HG03103 (cell line): ENCODE data around the gene CDK17.
"Not testable (repeated sequence)": the region's sequence is repeated elsewhere in the genome, so short reads cannot be mapped to it uniquely, and the experiment has no call there.

Experiments used
- ATAC-seq: cut with Tn5 transposase; IDR thresholded peaks from one replicate; pipeline ENCODE4 v1.9.1; 2021; ENCODE audit warnings: low read depth; ENCODE audit not compliant: unreplicated experiment

The CDK17 gene

DNA sequence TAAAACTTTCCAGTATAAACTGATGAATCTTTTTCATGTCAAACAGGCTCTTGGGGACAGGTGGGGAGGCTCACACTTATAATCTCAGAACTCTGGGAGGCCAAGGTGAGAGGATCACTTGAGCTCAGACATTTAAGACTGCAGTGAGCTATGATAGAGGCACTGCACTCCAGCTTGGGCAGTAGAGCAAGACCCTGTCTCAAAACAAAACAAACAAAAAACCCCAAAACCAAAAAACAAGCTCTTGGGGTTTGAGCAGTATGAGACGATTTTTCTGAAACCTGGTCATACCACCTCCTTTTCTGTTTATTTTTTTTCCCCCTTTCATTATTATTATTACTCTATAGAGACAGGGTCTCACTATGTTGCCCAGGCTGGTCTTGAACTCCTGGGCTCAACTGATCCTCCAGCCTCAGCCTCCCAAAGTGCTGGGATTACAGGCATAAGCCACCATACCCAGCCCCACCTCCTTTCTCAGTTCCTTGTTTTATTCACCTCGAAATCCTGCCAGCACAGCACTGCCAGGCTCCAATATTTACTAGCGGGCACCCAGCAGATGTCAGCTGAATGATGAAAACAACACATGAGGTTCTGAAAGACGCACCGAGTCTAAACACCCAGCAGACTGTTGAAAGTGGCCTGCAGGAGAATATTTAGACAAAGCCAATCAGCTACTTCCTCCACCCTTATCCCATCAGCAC lies 19.5 kb upstream of the CDK17 start:
- ATAC-seq: no peak

DNA sequence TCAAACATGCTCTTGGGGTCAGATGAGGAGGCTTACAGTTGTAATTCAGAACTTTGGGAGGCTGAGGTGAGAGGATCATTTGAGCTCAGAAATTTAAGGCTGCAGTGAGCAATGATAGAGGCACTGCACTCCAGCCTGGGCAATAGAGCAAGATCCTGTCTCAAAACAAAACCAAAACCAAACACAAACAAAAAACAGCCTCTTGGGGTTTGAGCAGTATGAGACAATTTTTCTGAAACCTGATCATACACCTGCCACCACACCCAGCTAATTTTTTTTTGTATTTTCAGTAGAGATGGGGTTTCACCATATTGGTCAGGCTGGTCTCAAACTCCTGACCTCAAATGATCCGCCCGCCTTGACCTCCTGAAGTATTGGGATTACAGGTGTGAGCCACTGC lies 17.4 kb upstream of the CDK17 start:
- peak; percentile 49 for ATAC-seq

DNA sequence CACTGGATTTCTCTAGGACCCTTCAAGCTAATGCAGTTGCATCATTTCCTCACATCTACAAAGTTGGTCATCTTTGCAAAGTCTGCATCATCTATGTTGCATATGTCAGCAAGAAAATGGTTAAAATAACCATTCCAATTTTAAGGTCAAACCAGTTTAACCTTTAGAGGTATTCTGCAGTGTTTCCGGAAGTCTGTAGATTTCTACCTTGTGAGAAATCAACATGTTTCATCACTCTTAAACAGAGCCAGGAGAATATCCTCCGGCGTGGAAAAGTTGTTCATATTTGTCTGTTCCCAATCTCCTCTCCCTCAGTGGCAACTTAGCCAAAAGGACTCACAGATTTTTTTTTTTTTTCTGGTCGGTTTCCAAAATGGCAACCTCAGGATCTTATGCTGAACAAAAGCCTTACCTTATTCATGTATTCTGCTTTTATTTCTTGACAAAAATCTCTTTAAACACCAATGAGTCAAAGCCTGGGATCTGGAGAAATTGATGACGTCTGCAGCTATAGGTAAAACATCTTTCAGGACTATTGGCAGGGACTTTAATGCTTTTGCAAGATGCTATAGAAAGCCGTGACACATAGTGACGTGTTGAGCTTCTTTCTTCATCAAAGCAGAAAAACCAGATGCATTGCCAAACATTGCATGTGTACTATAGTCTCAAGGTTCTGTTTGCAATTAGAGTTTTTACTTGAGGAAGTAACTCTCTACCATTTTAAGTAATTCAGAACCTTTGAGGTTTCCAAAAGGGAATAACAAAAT lies 16.0 kb upstream of the CDK17 start:
- no peak for ATAC-seq

DNA sequence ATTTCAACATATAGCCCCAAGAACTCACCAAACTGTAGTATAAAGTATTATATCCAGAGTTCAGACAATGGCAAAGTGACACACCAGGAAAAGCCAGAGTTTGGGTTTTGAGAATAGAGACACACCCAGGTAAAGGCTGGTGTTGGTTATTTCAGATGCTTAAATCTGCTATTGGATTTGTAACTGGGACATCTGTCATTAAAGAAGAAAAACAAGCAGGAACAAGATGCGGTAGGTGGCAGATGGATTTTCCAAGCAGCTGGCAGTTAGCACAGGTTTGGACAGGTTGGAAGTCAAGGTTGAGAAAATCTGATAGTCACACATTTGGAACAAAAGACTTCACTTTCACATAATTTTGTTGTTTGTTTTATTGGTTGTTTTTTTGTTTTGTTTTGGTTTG lies 14.4 kb upstream of the CDK17 start:
- ATAC-seq: no peak

DNA sequence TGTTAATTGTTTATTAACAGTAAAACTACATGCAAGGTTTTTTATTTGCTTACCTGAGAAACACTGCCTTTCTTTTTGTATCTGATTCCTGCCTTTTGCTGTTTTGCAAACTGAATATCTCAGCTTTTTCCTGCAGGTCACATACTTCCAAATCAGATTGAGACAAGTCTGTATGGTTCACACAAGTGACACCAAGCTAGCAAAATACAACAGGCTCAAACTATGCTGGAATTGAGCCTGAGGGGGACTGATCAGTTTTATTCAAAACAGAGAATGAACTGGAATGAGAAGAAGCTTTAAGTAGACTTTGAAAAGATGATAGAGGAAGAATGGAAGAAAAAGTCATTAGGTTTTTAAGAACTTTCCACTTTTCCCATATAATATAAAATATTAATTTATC lies 12.2 kb upstream of the CDK17 start:
- no peak for ATAC-seq

DNA sequence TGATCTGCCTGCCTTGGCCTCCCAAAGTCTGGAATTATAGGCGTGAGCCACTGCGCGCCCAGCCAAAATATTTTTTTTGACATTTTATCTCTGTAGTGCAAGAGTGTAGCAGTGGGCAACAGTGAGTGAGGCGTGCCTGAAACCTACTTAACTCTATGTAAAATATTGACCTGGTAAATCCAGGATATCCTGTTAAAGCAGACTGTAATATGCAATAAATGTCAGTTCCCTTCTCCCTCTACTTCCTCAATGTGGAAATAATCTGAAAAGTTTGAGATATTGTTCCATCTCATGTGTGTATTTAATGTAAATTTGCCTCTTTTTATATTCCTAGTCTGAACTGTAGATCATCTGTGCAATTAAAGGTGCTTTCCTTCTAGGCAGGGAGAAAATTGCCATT lies 9.5 kb upstream of the CDK17 start:
- ATAC-seq: no peak

DNA sequence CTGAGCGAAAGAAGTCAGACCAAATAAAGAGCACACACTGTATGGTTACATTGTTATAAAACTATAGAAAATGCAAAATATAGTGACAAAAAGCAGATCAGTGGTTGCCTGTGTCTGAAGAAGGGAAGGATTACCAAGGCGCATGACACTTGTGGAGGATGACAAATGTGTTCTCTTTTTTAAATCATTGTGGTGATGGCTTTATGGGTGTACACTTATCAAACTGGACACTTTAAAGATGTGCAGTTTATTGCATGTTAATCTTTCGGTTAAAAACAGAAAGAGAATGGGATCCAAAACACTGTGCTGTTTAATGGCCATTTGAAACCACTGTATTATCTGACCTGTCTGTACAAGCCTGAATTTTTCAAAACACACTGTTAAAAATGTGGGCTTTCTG lies 8.8 kb upstream of the CDK17 start:
- ATAC-seq: no peak

DNA sequence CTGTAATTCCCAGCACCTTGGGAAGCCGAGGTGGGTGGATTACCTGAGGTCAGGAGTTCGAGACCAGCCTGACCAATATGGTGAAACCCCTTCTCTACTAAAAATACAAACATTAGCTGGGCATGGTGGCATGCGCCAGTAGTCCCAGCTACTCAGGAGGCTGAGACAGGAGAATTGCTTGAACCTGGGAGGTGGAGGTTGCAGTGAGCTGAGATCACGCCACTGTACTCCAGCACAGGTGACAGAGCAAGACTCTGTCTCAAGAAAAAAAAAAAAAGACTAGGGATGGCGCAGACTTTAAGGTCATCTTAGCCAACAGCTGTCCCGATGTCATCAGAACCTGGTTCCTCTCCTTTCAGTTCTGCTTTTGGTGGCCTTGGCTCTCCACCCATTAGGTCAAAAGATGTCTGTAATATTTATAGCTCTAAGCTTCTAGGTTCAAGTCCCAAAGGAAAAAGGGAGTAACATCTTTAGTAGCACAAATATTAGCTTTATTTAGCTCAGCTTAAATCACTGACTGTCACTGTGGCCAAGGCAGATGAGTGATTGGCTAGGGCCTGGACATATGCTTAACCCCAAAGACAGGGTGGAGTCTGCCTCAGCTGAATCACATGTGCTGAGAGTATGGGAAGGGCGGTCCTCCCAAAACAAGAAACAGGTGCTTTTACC lies 7.3 kb upstream of the CDK17 start:
- peak; percentile 94 for ATAC-seq

DNA sequence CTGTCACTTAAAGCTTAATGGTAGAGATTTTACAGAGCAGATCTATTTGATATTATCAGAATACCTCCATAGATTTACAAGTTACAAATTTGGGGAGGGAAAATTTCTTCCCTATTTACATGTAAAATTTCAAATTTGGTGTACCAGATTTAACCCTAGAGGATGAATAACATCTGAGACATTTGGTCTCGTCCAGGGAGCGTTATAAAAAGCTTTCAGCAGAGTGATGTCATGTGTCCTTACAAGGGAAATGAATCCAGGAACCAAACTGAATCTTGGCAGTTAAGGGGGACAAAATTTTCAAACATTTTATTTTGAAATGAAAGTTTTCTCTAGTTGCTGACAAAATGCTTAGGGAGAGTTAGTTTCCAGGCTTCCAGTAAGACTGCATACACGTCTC lies 4.5 kb upstream of the CDK17 start:
- no peak for ATAC-seq

DNA sequence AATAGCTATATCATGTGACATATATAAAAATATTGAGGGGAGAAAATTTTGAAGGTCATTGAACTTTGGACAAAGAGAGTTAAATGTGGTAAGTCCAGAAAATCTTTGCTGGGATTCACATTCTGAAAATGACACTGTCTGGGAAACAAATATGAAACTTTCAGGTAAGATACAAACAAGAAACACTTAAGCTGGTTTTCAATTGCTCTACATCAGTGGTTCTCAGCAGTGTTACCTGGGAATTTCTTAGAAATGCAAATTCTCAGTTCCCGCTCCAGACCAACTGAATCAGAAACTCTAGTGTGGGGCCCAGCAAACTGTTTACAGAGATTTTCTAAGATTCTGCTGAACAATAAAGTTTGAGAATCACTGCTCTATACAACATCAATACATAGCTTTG lies 3.6 kb upstream of the CDK17 start:
- ATAC-seq: no peak

DNA sequence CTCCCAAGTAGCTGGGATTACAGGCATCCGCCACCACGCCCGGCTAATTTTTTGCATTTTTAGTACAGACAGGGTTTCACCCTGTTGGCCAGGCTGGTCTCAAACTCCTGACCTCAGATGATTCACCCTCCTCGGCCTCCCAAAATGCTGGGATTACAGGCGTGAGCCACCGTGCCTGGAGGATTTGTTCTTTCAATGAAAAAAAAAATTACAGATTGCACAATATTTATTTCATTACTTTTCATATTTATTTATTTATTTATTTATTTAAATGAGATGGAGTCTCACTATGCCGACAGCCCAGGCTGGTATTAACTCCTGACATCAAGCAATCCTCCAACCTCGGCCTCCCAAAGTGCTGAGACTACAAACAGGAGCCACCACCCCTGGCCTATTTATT lies 2.3 kb upstream of the CDK17 start:
- ATAC-seq: not testable (repeated sequence)

DNA sequence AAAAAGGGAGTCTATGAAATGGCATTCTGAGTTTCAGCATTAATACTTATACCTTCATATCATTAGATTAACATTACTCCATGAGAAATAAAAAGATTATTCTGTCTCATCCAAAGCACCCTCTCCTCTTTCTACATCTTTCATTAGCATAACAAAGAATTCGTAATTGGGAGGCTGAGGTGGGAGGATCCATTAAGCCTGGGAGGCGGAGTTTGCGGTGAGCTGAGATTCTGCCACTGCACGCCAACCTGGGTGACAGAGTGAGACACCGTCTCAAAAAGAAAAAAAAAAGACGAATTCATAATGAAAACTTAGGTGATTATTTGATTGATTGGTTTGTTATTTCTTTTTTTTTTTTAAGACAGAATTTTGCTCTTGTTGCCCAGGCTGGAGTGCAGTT lies 1.8 kb upstream of the CDK17 start:
- no peak for ATAC-seq

DNA sequence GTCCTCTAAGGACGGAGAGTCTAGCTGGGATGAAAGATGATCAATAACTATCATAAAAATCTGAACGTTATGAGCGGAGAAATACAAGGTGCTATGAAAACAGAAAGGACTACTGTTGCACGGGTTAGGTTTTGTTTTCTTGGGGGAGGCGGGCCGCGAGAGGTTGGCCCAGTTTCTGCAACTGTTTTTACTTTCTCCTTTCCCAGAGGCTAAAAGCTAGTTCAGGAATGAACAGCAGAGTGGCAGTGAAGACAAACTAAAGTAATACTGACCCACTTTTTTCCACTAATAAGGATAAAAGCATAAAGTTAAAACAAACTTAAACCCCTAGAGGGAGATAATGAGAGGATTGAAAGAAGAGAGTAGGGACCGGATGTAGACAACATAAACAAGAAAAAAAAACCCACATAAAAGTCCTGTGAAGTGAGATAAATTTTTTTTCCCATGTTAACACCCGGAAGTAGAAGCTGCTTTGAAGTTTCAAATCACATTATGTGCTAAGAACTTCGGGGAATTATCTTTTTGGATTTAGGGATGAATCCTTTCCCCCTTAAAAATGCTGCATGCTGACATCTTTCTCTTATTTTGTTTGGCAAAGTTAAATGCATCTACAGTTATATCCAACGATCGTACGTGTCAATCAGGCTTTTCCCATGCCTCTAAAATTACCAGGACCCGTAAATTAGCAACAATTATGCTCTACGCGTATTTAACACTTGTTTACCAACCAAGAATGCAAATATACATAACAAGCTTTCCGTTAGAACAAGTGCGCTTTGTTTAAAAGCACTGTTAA lies 1.0 kb upstream of the CDK17 start:
- ATAC-seq: peak; percentile 24

DNA sequence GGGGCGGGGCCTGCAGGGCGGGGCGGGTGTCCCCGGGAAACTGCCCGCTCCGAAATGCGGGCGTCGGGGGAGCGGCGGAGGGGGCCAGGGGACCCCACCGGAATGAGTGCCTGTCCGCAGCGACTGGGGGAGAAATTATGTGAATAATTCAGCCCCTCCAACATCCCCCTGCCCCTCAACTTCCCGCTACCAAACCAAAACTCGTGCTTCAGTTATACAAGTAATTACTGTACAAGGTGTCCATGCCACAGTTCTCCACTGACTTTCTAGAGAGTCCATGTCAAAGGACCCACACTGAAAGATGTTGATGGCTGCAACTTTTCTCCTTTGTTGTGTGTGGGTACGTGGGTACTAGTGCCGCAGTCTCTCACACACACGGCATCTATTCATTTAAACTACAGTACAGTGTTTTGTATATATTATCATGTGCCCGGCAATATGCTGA lies 414 bp upstream of the CDK17 start:
- ATAC-seq: peak; percentile 3

DNA sequence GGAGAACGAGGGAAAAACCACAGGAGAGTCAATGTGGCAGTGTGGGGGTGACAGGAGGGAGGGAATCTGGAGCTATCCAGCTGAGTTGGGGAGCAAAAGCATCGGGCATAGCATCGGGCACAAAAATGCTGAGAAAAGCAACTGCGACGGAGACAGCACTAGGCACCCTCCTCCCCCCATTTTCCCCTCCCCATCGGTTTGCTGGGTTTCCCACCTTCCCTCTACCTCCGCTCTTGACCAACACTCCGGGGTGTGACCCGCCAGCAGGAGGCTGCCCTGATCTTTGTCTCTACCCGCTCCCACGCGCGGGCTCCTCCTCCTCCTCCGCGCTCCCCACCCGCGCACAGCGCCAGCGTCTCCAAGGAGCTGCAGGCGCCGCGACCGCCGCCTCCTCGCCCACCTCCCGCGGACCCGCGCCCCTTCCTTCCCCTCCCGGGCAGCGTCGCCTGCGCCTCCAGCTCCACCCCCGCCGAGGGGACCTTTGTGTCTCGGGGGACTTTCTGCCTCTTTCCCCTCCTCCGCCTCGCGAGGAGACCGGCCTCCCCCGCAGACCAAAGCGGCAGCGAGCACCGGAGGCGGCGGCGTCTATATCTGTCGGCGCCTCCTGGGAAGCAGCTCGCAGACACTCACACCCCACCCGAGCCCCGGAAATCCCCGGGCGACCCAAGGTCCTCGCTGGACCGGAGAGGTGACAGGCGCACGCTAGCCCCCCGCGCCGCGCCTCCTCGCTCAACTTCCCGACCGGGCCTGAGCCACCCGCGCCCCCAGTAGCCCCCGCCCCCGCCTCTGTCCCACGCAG lies 920 bp downstream of the CDK17 start:
- peak; percentile 28 for ATAC-seq

DNA sequence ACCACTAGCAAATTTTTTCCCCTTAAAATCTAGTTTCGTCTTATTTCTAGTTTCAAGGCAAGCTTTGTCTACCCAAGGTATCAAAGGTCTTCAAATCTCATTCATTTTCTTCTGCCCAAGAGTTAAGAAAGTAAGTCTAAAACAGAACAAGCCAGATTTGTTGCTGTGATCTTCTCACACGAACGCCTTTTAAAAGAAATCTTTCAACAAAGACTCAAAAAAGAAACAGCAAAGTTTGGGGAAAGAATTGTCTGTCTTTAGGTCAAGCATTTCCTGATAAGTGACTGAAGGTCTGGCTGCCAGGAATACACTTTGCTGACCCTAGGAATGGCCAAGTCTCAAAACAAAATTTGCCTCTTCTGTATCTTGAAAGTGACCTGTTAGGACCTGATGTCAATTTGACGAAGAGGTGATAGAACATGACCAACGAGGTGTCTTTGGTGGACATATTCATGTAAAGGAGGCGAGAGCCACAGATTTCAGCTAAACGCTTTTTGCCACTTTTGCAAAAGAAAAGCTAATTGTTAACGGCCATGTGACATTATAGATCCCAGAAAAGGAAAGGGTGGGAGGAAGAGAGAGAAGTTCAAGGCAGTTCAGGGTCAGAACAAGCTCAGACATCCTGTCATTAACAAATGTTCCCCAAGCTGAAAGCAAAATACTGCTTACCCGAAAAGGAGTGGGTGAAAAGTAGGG lies 1.7 kb downstream of the CDK17 start:
- no peak for ATAC-seq

DNA sequence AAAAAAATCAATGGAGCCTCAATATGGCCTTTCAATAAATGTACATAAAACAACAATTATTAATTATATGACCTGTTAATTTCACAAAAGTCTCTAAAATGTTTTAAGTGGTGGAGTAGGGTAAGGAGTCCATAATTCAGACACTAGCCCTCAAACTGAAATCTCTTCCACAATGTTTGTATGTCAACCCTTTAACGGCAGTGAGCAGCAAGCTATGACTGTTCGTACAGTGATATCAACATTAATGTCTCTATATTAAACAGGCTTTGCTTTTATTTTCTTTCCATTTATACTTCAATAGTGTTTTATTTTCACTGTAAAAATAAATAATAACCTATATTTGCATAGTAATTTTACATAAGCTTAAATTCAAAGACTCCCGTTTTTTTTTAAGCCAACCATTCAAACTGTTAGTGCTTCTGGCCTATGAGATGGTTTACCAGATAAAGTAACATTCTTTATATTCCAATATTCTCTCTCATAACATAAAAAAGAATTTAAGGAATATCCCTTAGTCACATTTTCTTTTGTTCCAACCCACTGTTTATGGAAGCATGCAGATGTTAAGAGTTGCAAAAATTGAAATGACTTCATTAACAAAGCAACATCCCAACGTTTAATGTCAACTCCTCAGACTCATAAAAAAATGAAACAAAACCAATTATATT lies 2.3 kb downstream of the CDK17 start:
- no peak for ATAC-seq

DNA sequence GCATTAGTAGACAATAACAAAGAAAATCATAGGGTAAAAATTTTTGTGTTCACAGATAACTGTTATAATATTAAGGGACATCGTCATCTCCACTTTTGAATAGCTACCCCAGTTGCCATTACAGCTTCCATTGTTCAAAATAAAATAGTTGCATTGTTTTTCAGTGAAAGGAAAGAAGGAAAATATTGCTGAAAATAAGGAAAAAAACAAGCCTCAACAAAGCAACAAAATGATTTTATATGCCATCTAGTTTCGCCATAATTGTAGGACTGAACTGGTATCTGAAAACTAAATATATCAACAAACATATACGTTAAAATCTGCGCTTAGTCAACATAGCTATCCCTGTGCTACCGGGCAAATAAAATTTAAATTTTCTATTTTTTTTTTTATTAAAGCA lies 3.3 kb downstream of the CDK17 start:
- no peak for ATAC-seq

DNA sequence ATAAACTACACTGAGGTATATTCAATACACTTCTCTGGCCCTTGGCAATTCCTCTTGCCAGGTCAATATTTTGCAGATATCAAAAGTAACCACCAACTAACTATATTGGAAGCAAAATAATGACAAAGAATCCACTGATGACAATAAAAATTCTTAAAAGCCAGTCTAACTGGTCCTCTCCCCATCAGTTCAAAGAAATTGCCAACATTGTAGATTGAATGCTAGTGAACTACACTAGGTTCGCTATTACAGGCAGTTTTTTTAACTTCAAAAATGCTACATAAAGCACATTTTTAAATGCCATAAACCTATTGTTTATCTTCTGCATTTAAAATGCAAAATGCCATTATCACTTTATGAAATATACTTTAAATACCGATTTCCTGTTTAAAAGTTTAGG lies 4.0 kb downstream of the CDK17 start:
- ATAC-seq: no peak
